GM12873 (cell line): ENCODE results near the gene PIK3C2A.

Experiments used
- TF ChIP-seq, protein P1 (sequence below): IDR thresholded peaks from 2 replicates; pipeline ENCODE4 v1.5.1; 2012; ENCODE audit warnings: low read depth, mild to moderate bottlenecking, moderate library complexity, low read length, control low read depth; ENCODE audit not compliant: insufficient read depth; ENCODE audit errors: missing control alignments

PIK3C2A gene

DNA sequence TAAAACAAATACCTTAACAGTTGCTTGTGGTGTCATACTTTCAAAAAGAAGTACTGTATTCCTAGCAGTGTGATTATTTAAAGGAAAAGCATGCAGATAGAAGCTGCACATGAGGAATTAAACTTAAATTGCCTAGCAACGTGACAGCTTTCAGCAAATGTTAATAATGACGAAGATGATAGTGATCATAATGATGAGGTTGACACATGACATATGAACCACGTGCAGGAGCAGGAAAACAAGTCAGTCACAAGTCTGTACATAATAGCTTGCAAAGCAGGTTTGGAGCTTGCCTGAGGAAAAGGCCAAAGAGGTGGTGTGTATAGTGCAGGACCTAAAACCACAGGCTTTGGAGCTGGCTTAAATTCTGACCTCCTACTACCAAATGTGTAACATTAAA, 30.6 kb upstream of the PIK3C2A start:
- TF ChIP-seq, protein P1, sequence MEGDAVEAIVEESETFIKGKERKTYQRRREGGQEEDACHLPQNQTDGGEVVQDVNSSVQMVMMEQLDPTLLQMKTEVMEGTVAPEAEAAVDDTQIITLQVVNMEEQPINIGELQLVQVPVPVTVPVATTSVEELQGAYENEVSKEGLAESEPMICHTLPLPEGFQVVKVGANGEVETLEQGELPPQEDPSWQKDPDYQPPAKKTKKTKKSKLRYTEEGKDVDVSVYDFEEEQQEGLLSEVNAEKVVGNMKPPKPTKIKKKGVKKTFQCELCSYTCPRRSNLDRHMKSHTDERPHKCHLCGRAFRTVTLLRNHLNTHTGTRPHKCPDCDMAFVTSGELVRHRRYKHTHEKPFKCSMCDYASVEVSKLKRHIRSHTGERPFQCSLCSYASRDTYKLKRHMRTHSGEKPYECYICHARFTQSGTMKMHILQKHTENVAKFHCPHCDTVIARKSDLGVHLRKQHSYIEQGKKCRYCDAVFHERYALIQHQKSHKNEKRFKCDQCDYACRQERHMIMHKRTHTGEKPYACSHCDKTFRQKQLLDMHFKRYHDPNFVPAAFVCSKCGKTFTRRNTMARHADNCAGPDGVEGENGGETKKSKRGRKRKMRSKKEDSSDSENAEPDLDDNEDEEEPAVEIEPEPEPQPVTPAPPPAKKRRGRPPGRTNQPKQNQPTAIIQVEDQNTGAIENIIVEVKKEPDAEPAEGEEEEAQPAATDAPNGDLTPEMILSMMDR = no peak

DNA sequence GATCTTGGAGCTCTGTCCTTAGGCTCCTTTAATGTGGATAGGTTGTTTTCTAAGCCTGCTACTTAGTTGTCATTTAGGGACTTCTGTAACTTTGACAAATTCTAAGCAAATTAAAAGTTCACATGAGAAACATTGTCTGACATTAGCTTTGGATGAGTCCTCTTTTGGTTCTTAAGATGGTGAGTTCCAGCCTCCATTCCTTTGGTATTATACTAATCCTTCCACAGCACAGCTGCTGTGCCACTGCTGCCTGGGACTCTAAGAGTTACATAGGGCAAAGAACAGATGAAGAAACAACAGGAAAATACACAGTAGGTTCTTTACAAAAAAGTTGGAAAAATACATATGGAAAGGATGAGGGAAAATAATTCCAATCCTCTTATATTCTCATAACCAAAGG, 25.3 kb upstream of the PIK3C2A start:
- TF ChIP-seq, protein P1 = no peak

DNA sequence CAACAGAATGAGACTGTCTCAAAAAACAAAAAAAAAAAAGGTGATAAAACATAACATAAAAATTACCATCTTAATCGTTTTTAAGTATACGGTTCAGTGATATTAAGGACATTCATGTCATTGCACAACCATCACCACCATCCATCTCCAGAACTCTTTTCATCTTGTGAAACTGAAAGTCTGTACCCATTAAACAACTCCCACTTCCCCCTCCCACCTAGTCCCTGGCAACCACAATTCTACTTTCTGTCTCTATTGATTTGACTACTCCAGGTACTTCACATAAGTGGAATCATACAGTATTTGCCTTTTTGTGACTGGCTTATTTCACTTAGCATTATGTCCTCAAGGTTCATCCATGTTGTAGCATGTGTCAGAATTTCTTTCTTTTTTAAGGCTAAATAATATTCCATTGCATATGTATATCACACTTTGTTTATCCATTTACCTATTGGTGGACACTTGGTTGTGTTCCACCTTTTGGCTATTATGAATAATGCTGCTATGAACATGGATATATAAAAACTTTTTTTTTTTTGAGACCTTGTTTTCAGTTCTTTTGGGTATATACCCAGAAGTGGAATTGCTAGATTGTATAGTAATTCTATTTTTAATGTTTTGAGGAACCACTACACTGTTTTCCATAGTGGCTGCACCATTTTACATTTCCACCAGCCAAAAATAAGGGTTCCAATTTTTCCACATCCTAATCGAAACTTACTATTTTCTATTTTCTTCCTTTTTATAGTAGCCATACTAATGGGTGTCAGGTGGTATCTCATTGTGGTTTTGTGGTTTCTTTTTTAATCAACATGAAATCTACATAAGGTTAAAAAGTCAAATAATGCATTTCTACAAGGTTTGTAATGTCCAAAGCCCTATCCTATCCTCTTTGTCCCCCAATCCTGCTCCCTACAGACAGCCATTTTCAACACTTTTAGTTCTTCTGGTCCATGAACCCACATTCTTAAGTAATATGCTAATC, 23.4 kb upstream of the PIK3C2A start:
- TF ChIP-seq, protein P1 = no peak

DNA sequence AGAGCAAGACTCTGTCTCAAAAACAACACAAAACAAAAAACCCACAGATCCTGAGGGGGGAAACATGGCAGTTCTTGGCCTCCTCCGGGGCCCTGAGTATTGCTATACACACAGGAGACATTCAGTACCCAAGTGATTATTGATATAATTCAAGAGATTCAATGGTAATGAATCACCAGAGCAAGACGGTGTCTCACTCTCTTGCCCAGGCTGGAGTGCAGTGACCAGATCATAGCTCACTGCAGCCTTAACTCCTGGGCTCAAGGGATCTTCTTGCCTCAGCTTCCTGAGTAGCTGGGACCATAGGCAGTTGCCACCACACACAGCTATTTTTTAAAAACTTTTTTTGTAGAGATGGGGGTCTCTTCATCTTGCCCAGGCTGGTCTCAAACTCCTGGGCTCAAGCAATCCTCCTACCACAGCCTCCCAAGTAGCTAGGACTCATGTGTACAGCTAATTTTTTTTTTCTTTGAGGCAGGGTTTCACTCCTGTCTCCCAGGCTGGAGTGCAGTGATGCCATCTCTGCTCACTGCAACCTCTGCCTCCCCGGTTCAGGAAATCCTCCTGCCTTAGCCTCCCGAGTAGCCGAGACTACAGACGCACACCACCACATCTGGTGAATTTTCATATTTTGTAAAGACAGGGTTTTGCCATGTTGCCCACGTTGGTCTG, 21.8 kb upstream of the PIK3C2A start:
- TF ChIP-seq, protein P1 = no peak

DNA sequence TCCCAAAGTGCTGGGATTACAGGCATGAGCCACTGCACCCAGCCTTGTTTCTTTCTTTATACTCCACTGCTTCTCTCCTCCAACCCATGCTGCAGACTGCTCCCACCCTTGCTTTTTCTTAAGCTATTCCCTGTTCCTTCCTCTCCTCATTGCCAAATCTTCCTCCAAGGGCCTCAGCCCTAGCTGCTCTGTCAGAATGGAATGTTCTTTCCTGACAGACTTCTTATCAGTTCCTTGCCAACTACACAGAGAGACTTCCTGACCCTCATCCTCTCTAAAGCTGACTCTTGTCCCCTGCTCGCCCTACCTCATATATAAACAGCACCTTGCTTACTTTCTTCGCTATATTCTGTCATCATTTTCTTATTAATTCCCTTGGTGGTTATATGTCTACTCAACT, 16.9 kb upstream of the PIK3C2A start:
- TF ChIP-seq, protein P1 = no peak

DNA sequence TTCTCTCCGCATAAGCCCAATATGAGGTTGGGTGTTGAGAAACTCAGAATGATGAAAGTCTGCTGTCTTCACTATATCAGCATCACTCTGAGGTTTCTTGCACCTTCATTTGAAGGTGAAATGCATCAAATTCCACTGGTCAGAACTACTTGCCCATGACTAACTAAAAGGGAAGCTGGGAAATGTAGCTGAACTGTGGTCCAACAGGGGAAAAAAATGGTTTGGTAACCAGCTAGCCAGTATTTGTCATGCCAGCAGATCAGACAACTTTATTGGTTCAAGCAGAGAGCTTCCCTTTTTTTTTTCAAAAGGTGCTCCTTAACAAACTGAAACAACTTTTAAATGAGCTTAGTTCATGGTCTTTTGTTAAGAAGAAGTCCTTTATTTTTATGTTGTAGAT, 14.2 kb upstream of the PIK3C2A start:
- TF ChIP-seq, protein P1 = no peak

DNA sequence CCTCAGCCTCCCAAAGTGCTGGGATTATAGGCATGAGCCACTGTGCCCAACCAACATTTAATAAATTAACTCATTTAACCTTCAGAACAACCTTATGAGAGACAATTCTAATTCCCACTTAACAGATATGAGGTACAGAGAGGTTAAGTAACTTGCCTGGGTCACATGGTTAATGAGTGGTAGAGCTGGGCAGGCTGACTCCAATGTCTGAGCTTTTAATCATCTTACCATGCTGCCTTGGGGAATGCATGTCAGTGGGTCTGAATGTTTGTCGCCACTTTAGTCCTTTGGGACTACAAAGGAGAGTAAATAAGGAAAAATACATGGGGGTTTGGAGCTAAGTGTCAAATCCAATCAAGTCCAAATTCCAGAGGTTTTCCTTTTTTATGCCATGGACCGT, 11.2 kb upstream of the PIK3C2A start:
- TF ChIP-seq, protein P1 = no peak
